GM06990 (cell line): ENCODE results near the gene HSH2D.

Source experiments
- DNase-seq: peaks from one replicate; pipeline ENCODE4 v3.0.0-alpha.2; 2011; ENCODE audit not compliant: insufficient read length; ENCODE audit errors: extremely low read depth
- H3K27me3 ChIP-seq: replicated peaks from 2 replicates; pipeline ENCODE4 v1.6.0; 2011; ENCODE audit warnings: low read length; ENCODE audit not compliant: control insufficient read depth, insufficient read depth
- H3K36me3 ChIP-seq: 2 replicates; pipeline ENCODE4 v1.5.1; 2011; ENCODE audit warnings: low read length; ENCODE audit not compliant: control insufficient read depth, insufficient read depth
- H3K4me3 ChIP-seq: replicated peaks from 2 replicates; pipeline ENCODE4 v1.5.1; 2011; ENCODE audit warnings: low read depth, mild to moderate bottlenecking, control low read depth, low read length
- TF ChIP-seq, protein P1 (sequence below): IDR thresholded peaks from 2 replicates; pipeline ENCODE4 v1.5.1; 2011; ENCODE audit warnings: low read length, control low read depth, mild to moderate bottlenecking, inconsistent platforms; ENCODE audit not compliant: insufficient read depth, poor library complexity, severe bottlenecking

Gene HSH2D, protein sequence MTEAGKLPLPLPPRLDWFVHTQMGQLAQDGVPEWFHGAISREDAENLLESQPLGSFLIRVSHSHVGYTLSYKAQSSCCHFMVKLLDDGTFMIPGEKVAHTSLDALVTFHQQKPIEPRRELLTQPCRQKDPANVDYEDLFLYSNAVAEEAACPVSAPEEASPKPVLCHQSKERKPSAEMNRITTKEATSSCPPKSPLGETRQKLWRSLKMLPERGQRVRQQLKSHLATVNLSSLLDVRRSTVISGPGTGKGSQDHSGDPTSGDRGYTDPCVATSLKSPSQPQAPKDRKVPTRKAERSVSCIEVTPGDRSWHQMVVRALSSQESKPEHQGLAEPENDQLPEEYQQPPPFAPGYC

DNA sequence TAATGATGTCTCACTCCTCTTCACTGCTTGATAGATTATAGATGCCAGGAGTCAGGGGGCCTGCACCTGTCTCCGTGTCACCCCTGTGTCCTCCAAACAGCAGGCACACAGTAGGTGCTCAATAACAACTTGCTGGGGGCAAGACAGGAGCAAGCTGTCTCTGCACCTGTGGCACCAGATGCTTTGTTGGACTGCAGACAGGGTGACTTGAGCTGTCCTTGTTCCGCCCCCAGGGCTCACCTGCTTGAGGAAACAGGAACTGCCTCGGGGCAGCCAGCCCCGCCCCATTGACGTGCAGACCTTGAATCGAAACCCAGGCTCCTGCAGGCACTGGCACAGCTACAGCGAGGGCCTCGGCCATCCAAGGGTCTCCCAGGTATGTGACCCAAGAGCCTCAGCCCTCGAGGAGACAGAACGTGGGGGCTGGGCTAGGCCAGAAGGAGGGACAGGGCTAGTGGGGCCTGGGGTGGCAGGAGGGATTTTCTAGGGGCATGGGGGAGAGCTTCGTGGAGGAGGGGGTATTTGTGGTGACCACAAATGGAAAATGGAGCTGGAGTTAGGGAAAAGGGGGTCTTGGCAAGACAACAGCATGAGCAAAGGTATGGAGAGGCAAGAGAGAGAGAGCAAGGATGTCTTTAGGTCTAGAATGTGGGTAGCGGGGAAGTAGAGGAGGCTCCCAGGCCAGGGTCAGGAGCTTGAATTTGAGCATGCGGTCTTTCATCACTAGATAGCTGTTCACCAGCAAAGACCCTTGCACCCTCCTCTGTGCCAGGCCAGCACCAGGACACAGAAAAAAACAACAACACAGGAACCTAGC is at the start of gene HSH2D:
Gene HSH2D (plus strand): TSS at position 287 of the 817 bp plus-strand sequence. CDS start 5,066 bp downstream, outside the sequence.
- DNase-seq: peak; percentile 89
- Histone ChIP-seq H3K36me3 (peaks cover 6% of the 10 kb centered on the region), H3K4me3 (peak within 1 kb of the TSS; percentile 80), H3K27me3 (no peaks in the 10 kb centered on the region)
- TF ChIP-seq, protein P1, sequence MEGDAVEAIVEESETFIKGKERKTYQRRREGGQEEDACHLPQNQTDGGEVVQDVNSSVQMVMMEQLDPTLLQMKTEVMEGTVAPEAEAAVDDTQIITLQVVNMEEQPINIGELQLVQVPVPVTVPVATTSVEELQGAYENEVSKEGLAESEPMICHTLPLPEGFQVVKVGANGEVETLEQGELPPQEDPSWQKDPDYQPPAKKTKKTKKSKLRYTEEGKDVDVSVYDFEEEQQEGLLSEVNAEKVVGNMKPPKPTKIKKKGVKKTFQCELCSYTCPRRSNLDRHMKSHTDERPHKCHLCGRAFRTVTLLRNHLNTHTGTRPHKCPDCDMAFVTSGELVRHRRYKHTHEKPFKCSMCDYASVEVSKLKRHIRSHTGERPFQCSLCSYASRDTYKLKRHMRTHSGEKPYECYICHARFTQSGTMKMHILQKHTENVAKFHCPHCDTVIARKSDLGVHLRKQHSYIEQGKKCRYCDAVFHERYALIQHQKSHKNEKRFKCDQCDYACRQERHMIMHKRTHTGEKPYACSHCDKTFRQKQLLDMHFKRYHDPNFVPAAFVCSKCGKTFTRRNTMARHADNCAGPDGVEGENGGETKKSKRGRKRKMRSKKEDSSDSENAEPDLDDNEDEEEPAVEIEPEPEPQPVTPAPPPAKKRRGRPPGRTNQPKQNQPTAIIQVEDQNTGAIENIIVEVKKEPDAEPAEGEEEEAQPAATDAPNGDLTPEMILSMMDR: no peak

DNA sequence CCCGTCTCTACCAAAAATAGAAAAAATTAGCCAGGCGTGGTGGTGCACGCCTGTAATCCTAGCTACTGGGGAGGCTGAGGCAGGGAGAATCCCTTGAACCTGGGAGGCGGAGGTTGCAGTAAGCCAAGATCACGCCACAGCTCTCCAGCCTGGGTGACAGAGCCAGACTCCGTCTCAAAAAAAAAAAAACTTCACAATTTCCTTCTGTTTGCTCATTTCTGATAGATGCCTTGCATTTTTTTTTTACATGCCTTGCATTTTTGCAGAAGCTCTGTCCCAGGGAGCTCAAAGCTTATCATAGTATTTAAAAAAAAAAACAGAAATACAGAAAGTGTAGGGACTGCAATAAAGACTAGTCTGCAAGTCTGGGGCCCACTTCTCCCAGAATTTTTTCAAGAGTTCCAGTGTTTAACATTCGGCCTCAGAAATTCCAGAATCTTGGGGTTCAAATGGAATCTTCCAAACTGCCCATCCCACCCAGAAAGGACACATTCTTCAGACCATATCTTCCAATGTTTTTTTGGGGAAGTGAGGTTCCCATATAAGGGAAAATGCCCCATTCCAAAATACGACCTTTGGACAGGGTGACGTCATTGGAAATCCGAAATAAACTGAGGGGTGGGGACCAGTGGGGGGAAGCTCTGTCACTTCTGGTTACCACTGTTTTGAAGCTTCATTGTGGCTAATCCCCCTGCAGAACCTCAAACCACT is 49.0 kb upstream of the HSH2D start:
- Histone ChIP-seq H3K4me3 (no peak overlapping the region), H3K36me3 (peaks cover 45% of the 10 kb centered on the region), H3K27me3 (no peaks in the 10 kb centered on the region)
- TF ChIP-seq, protein P1: no peak
- no peak for DNase-seq

DNA sequence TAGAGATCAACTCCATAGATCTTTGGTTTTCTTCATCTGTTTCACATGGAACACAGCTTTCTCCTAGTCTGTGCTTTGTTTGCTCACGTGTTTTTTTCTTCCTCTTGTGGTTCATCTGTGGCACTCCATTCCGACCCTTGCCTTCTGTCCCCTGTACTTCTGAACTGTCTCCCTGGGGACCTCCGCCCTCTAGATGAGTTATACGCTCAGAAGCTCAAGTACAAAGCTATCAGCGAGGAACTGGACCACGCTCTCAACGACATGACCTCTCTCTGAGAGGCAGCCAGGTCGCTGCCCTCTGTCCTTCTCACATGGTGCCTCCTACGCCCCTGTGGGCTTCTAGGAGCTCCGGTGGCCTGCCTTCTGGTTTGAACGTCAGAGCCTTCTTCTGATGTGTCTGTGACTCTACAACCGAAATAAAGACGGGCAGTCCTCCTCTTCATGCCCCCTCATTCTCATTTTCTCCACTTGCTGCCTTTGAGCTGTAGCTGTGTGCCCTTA is 48.4 kb upstream of the HSH2D start:
- no peak overlapping the region for H3K4me3 ChIP-seq
- DNase-seq: no peak
- peaks cover 44% of the 10 kb centered on the region for H3K36me3 ChIP-seq
- no peaks in the 10 kb centered on the region for H3K27me3 ChIP-seq
- TF ChIP-seq, protein P1: no peak

DNA sequence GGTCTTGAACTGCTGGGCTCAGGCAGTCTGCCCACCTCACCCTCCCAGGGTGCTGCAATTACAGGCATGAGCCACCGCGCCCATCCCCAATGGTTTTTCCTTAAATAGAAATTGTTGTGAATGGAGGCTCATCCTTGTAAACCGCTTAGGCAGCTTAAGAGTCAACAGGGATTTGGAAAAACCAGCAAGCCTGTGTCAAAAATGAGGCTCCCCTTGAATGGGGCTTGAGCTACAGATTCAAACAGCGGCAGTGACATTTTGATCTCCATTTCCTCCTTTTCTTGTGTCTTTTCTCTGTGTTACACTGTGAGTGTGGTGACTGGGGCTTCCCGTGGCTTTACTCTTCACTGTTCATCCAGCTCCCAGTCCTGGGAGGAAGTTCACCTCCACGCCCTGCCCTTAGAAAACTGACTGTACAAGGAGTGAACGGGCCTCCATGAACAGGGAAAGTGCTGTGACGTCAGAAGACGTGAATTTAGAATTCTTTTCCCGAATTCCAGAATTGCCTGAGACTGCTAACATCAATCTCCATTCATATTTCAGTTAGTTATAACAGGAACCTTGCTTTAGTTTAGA is 47.1 kb upstream of the HSH2D start:
- no peaks in the 10 kb centered on the region for H3K27me3 ChIP-seq
- TF ChIP-seq, protein P1: no peak
- H3K4me3 ChIP-seq: no peak overlapping the region
- no peak for DNase-seq
- H3K36me3 ChIP-seq: peaks cover 38% of the 10 kb centered on the region

DNA sequence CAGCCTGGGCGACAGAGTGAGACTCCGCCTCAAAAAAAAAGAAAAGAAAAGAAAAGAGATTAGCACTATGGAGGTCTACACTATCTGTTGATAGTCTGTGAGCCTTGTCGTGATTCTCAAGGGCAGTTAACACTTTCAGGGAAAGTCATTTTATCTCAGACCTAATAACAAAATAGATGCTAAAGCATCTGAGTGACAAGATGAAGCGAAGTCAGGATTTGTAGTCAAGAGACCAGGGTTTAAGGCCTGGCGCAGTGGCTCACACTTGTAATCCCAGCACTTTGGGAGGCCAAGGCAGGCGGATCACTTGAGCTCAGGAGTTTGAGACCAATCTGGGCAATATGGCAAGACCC is 45.1 kb upstream of the HSH2D start:
- Histone ChIP-seq H3K4me3 (no peak overlapping the region), H3K36me3 (peaks cover 37% of the 10 kb centered on the region), H3K27me3 (no peaks in the 10 kb centered on the region)
- TF ChIP-seq, protein P1: no peak
- DNase-seq: no peak
